GM12892 (cell line): Measurements from ENCODE around the gene POGK.

Source experiments
- POLR2A ChIP-seq: IDR thresholded peaks from 2 replicates; pipeline ENCODE4 v1.6.1; 2011; ENCODE audit warnings: low read depth, low read length, control low read depth
- POLR2AphosphoS5 ChIP-seq: IDR thresholded peaks from 2 replicates; pipeline ENCODE4 v1.6.1; 2011; ENCODE audit warnings: low read depth, low read length, control low read depth
- TAF1 ChIP-seq: IDR thresholded peaks from 2 replicates; pipeline ENCODE4 v1.6.1; 2011; ENCODE audit warnings: low read depth, mild to moderate bottlenecking, control low read depth, low read length, borderline replicate concordance

DNA sequence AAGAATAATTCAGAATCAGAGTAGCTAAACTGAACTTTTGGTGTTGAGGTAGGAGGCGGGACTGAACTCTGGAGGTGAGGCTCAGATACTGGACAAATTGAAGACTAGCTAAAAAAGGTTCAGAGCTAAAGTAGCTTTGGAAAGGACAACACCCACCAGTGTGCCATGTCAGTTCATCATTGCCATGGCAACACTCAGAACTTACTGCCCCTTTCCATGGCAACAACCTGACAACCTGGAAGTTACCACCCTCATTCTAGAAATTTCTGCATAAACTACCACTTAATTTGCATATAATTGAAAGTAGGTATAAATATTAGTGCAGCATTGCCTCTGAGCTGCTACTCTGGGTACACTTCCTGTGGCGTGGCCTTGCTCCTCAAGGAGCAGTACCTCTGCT is 30.3 kb upstream of the POGK start:
- TF ChIP-seq POLR2A, result no peak
- TF ChIP-seq POLR2AphosphoS5, result no peak
- TF ChIP-seq TAF1, result no peak
